Colonic mucosa (tissue), 4 donors: ENCODE data around the gene CHST8. TPM values are rescaled to one million over a fixed set of nuclear protein-coding genes. Genes with fewer than 3 reads are reported as not detected.

ENCODE experiments used
- DNase-seq: peaks from one replicate; pipeline ENCODE4 v3.0.0-alpha.2; 2020
- H3K27ac ChIP-seq: fragments of 200-600 bp; one replicate; pipeline ENCODE4 v1.8.0; 2021
- H3K27me3 ChIP-seq: fragments of 200-600 bp; one replicate; pipeline ENCODE4 v1.8.0; 2021
- H3K36me3 ChIP-seq: fragments of 200-600 bp; one replicate; pipeline ENCODE4 v1.8.0; 2021
- H3K4me1 ChIP-seq: fragments of 200-600 bp; one replicate; pipeline ENCODE4 v1.8.0; 2021; ENCODE audit warnings: mild to moderate bottlenecking
- H3K4me3 ChIP-seq: fragments of 200-600 bp; one replicate; pipeline ENCODE4 v1.8.0; 2021
- H3K9ac ChIP-seq, 2 donors: one replicate each; pipeline ENCODE4 v1.7.0; 2013; ENCODE audit warnings: control low read depth in 2 of 2, low read depth in 2 of 2, low read length in 2 of 2
- H3K9me3 ChIP-seq: fragments of 200-600 bp; one replicate; pipeline ENCODE4 v1.8.0; 2021
- CTCF ChIP-seq: fragments of 200-600 bp; IDR thresholded peaks from one replicate; pipeline ENCODE4 v1.8.0; 2022; ENCODE audit warnings: antibody characterized with exemption, mild to moderate bottlenecking
- intact Hi-C: fragments of 100-400 bp; cut with DNase I; formaldehyde crosslinking; loops from one replicate; pipeline ENCODE4 v1.14.1; 2022
- total RNA-seq, 2 donors: library from RNA; stranded (reverse); fragmentation: NEBNext Ultra II Directional in 1 of 2; extraction: Animal tissue kit (Norgen Biotek cat#: 25700) in 1 of 2; gene quantifications; one replicate each; pipeline ENCODE4 v1.2.1, GENCODE V29; 2021
- donor health status: healthy.
- donor health status: DM: no; HTN: no; CAD: no.
- donor health status: DM: no; HTN: no; CAD: no.

CHST8 gene
- total RNA-seq, 2 donors from 2014 or later: not detected

GRCh38 chr19:33618884-33619283 is 2.9 kb upstream of the CHST8 start:
- H3K4me3 ChIP-seq: no peak overlapping the region
- TF ChIP-seq CTCF: no peak
- H3K36me3 ChIP-seq: no peaks in the 10 kb centered on the region
- no peaks in the 10 kb centered on the region for H3K4me1 ChIP-seq
- peaks cover 31% of the 10 kb centered on the region for H3K27me3 ChIP-seq
- intact Hi-C loops: no loop called here
- no peak for DNase-seq
- no peaks in the 10 kb centered on the region for H3K9me3 ChIP-seq
- H3K9ac ChIP-seq: no peak overlapping the region
- H3K27ac ChIP-seq: no peak overlapping the region

GRCh38 chr19:33620611-33621010 is 1.1 kb upstream of the CHST8 start:
- H3K27ac ChIP-seq: no peak overlapping the region
- peaks cover 42% of the 10 kb centered on the region for H3K27me3 ChIP-seq
- H3K9me3 ChIP-seq: no peaks in the 10 kb centered on the region
- intact Hi-C loops: no loop called here
- no peak overlapping the region for H3K9ac ChIP-seq
- H3K36me3 ChIP-seq: no peaks in the 10 kb centered on the region
- no peak for DNase-seq
- no peak overlapping the region for H3K4me3 ChIP-seq
- no peaks in the 10 kb centered on the region for H3K4me1 ChIP-seq
- TF ChIP-seq CTCF: no peak

- no peak for DNase-seq
- TF ChIP-seq CTCF: no peak
- Histone ChIP-seq H3K36me3 (no peaks in the 10 kb centered on the region), H3K27me3 (peaks cover 42% of the 10 kb centered on the region), H3K4me3 (no peak overlapping the region), H3K27ac (no peak overlapping the region), H3K9ac (no peak overlapping the region), H3K9me3 (no peaks in the 10 kb centered on the region), H3K4me1 (no peaks in the 10 kb centered on the region)
- intact Hi-C loops: no loop called here
These were observed 528 bp upstream of the CHST8 start for GRCh38 chr19:33621065-33621785.

GRCh38 chr19:33622505-33622808 is 704 bp downstream of the CHST8 start:
- intact Hi-C loops: no loop called here
- no peak for TF ChIP-seq CTCF
- H3K4me1 ChIP-seq: no peaks in the 10 kb centered on the region
- H3K27me3 ChIP-seq: peaks cover 42% of the 10 kb centered on the region
- no peak for DNase-seq
- peak overlapping the region; percentile 39 for H3K4me3 ChIP-seq
- no peak overlapping the region for H3K9ac ChIP-seq
- no peak overlapping the region for H3K27ac ChIP-seq
- no peaks in the 10 kb centered on the region for H3K9me3 ChIP-seq
- H3K36me3 ChIP-seq: no peaks in the 10 kb centered on the region

- Histone ChIP-seq H3K9me3 (no peaks in the 10 kb centered on the region), H3K36me3 (no peaks in the 10 kb centered on the region), H3K4me3 (peak overlapping the region; percentile 39), H3K9ac (no peak overlapping the region), H3K4me1 (no peaks in the 10 kb centered on the region), H3K27ac (no peak overlapping the region), H3K27me3 (peaks cover 42% of the 10 kb centered on the region)
- no peak for DNase-seq
- no peak for TF ChIP-seq CTCF
- intact Hi-C loops: no loop called here
These were observed 1.2 kb downstream of the CHST8 start for GRCh38 chr19:33622809-33623511.
